KBM-7 (cell line): ENCODE measurements around the gene MTERF4.

Experiments used
- DNase-seq: peaks from one replicate; pipeline ENCODE4 v3.0.0-alpha.2; 2015
- in situ Hi-C: fragments of 300-500 bp; cut with MboI; formaldehyde crosslinking; loops from 2 replicates; pipeline ENCODE4 v1.14.3; 2020; ENCODE audit warnings: low sequenced_read_pairs, low pct_unique_long_range_greater_than_20kb, mixed read lengths

Gene MTERF4

GRCh38 chr2:241064802-241065354, 37.2 kb downstream of the MTERF4 start:
- no peak for DNase-seq
- in situ Hi-C loops, result no loop called here

GRCh38 chr2:241064008-241064801, 37.9 kb downstream of the MTERF4 start:
- in situ Hi-C loops, result no loop called here
- DNase-seq, result no peak

- in situ Hi-C loops, result no loop called here
- no peak for DNase-seq
Measured at GRCh38 chr2:241063587-241063986, 38.5 kb downstream of the MTERF4 start.

GRCh38 chr2:241063093-241063551, 39.0 kb downstream of the MTERF4 start:
- DNase-seq, result no peak
- in situ Hi-C loops, result no loop called here

GRCh38 chr2:241062389-241063092, 39.5 kb downstream of the MTERF4 start:
- in situ Hi-C loops, result no loop called here

GRCh38 chr2:241061275-241061674, 40.8 kb downstream of the MTERF4 start:
- in situ Hi-C loops, result no loop called here
- DNase-seq, result no peak

More at GRCh38 chr2:241062389-241063092, 39.5 kb downstream of the MTERF4 start:
- DNase-seq, result no peak

- in situ Hi-C loops, result no loop called here
Measured at GRCh38 chr2:241053576-241054251, 48.4 kb downstream of the MTERF4 start.

GRCh38 chr2:241052677-241053360, 49.3 kb downstream of the MTERF4 start:
- no peak for DNase-seq

More at GRCh38 chr2:241053576-241054251, 48.4 kb downstream of the MTERF4 start:
- no peak for DNase-seq

GRCh38 chr2:241051578-241052487, 50.3 kb downstream of the MTERF4 start:
- DNase-seq, result no peak
- in situ Hi-C loops, result no loop called here

More at GRCh38 chr2:241052677-241053360, 49.3 kb downstream of the MTERF4 start:
- in situ Hi-C loops, result no loop called here

GRCh38 chr2:241050624-241051577, 51.2 kb downstream of the MTERF4 start:
- in situ Hi-C loops, result no loop called here
- no peak for DNase-seq

GRCh38 chr2:241049739-241050623, 52.1 kb downstream of the MTERF4 start:
- no peak for DNase-seq
- in situ Hi-C loops, result no loop called here

- in situ Hi-C loops, result no loop called here
- no peak for DNase-seq
Measured at GRCh38 chr2:241048949-241049343, 53.1 kb downstream of the MTERF4 start.

- in situ Hi-C loops, result no loop called here
- DNase-seq, result no peak
Measured at GRCh38 chr2:241048149-241048948, 53.7 kb downstream of the MTERF4 start.

- in situ Hi-C loops, result no loop called here
- no peak for DNase-seq
Measured at GRCh38 chr2:241047253-241048010, 54.7 kb downstream of the MTERF4 start.
